HepG2 (cell line): ENCODE measurements around the gene PANK4. TPM values are rescaled to one million over a fixed set of nuclear protein-coding genes. Genes with fewer than 3 reads are reported as not detected.
A peak's percentile ranks its signal among the peaks of the same experiment; 100 is the strongest.
"Not testable (repeated sequence)": the region's sequence is repeated elsewhere in the genome, so short reads cannot be mapped to it uniquely, and the experiment has no call there.

Experiments
- ATAC-seq: fragments of 200-7000 bp; cut with Tn5 transposase; 3 replicates; pipeline ENCODE4 v1.9.1; 2020; ENCODE audit warnings: mild to moderate bottlenecking, moderate library complexity
- BruUV-seq: library from RNA; stranded (reverse); fragments of 400-500 nt; replicated peaks from 2 replicates; lab custom pipeline; 2021; lab: Mats Ljungman, UMichigan
- CTCF ChIA-PET: fragments of 300-600 bp; formaldehyde crosslinking; extraction: SDS; loops from one replicate; lab custom pipeline; 2021; ENCODE audit warnings: low total read pairs, inconsistent platforms, low intra/inter-chr PET ratio; lab: Yijun Ruan, JAX
- POLR2A ChIA-PET: fragments of 350-600 bp; sonication (Branson Sonifier 250); formaldehyde crosslinking; loops from one replicate; lab custom pipeline; 2020; ENCODE audit warnings: antibody characterized with exemption, inconsistent platforms; lab: Yijun Ruan, JAX
- DNase-seq: peaks from one replicate; pipeline ENCODE4 v3.0.0-alpha.2; 2015; ENCODE audit warnings: low spot score
- FAIRE-seq: peaks from 3 replicates; lab custom pipeline; 2011; peaks lifted over from hg19 to GRCh38; lab: Jason Lieb, UNC
- H2AFZ ChIP-seq: one replicate; pipeline ENCODE4 v1.6.1; 2011; ENCODE audit warnings: low read length, inconsistent platforms
- H3K27ac ChIP-seq: fragments of 300-600 bp; 3 replicates; pipeline ENCODE4 v1.8.0; 2011; ENCODE audit warnings: mixed run types, mild to moderate bottlenecking, mixed read lengths, low read length, inconsistent platforms; ENCODE audit not compliant: insufficient read depth; ENCODE audit errors: extremely low read length
- H3K27me3 ChIP-seq, 2 experiments: fragments of 200-600 bp in 1 of 2; 2 replicates in 1 of 2; 3 replicates in 1 of 2; pipeline versions ENCODE4 v1.6.0 to v1.8.0; 2011; ENCODE audit warnings: low read length in 2 of 2, mild to moderate bottlenecking in 2 of 2, moderate library complexity in 2 of 2, inconsistent platforms in 1 of 2; ENCODE audit not compliant: insufficient read depth in 2 of 2, control insufficient read depth in 1 of 2
- H3K36me3 ChIP-seq, 2 experiments: fragments of 200-600 bp in 1 of 2; replicated peaks in 1 of 2; 2 replicates in 1 of 2; 3 replicates in 1 of 2; pipeline versions ENCODE4 v1.5.1 to v1.8.0; 2011; ENCODE audit warnings: low read length in 2 of 2, inconsistent platforms in 1 of 2; ENCODE audit not compliant: insufficient read depth in 2 of 2, control insufficient read depth in 1 of 2
- H3K4me1 ChIP-seq: 2 replicates; pipeline ENCODE4 v1.5.1; 2012; ENCODE audit warnings: low read length, inconsistent platforms; ENCODE audit not compliant: insufficient read depth
- H3K4me2 ChIP-seq: 2 replicates; pipeline ENCODE4 v1.6.0; 2011; ENCODE audit warnings: low read depth, low read length, inconsistent platforms
- H3K4me3 ChIP-seq, 3 experiments: fragments of 200-600 bp in 1 of 3; sonication (generic), shearing (Covaris generic) in 1 of 3; replicated peaks in 1 of 3; 2 replicates each; pipeline ENCODE4 v1.5.1; 2011 to 2016; ENCODE audit warnings: low read length in 3 of 3, inconsistent platforms in 2 of 3, low read depth in 2 of 3, mild to moderate bottlenecking in 2 of 3, control low read depth in 1 of 3, mixed read lengths in 1 of 3; ENCODE audit not compliant: insufficient read depth in 1 of 3
- H3K79me2 ChIP-seq: one replicate; pipeline ENCODE4 v1.6.1; 2011; ENCODE audit warnings: low read length, inconsistent platforms; ENCODE audit not compliant: insufficient read depth
- H3K9ac ChIP-seq: 2 replicates; pipeline ENCODE4 v1.6.0; 2011; ENCODE audit warnings: mild to moderate bottlenecking, low read depth, low read length, inconsistent platforms; ENCODE audit not compliant: insufficient read depth
- H3K9me3 ChIP-seq: 2 replicates; pipeline ENCODE4 v1.5.1; 2012; ENCODE audit warnings: mild to moderate bottlenecking, low read length
- H4K20me1 ChIP-seq: 2 replicates; pipeline ENCODE4 v1.6.0; 2011; ENCODE audit warnings: inconsistent platforms, mild to moderate bottlenecking, low read length, moderate library complexity; ENCODE audit not compliant: insufficient read depth
- RBM39 ChIP-seq: fragments of 200-400 bp; formaldehyde crosslinking; IDR thresholded peaks from one replicate; pipeline ENCODE4 v1.6.1; 2018; ENCODE audit warnings: antibody characterized with exemption, mild to moderate bottlenecking, low read depth, low read length; ENCODE audit not compliant: poor library complexity, severe bottlenecking
- REPIN1 ChIP-seq: sonication (generic); formaldehyde crosslinking; IDR thresholded peaks from 2 replicates; pipeline ENCODE4 v1.8.0; 2022; ENCODE audit warnings: missing genetic modification reagents, low read depth, mild to moderate bottlenecking, borderline replicate concordance
- TAF15 ChIP-seq: fragments of 200-400 bp; formaldehyde crosslinking; IDR thresholded peaks from one replicate; pipeline ENCODE4 v1.6.1; 2018; ENCODE audit warnings: mild to moderate bottlenecking, low read depth, low read length; ENCODE audit not compliant: poor library complexity, severe bottlenecking
- ZBTB21 ChIP-seq: sonication (generic); formaldehyde crosslinking; IDR thresholded peaks from 2 replicates; pipeline ENCODE4 v1.4.0; 2020; ENCODE audit warnings: missing genetic modification reagents
- ZNF558 ChIP-seq: sonication (generic); formaldehyde crosslinking; IDR thresholded peaks from 2 replicates; pipeline ENCODE4 v1.9.0; 2022; ENCODE audit warnings: mild to moderate bottlenecking, missing genetic modification reagents, borderline replicate concordance
- WGBS: methylation state at CpG from one replicate; pipeline ENCODE4 v1.1.6; 2017; ENCODE audit warnings: low lambda C conversion rate; 5-methylcytosine and 5-hydroxymethylcytosine counted together
- in situ Hi-C: cut with HindIII; loops from 2 replicates; pipeline ENCODE4 v1.10.0; 2017; ENCODE audit warnings: low pct_unique_long_range_greater_than_20kb; ENCODE audit not compliant: extremely low pct_ligation_motif_present
- intact Hi-C: fragments of 100-400 bp; cut with micrococcal nuclease; formaldehyde crosslinking; loops from one replicate; pipeline ENCODE4 v1.10.0; 2022; ENCODE audit not compliant: unreplicated experiment
- polyA plus RNA-seq, 8 experiments: library from polyadenylated mRNA; depleted of rRNA in 3 of 8; stranded (reverse) in 7 of 8; unstranded in 1 of 8; fragments of >200 nt; fragmentation: Illumina TruSeq in 4 of 8; extraction: Trizol in 4 of 8; gene quantifications; 2 replicates each; pipeline versions ENCODE4 v1.2.1 to v1.2.3, GENCODE V29; 2011 to 2016; ENCODE audit warnings: low read depth in 4 of 8, missing spikeins in 1 of 8, mixed read lengths in 1 of 8; ENCODE audit not compliant: insufficient read depth in 1 of 8
- total RNA-seq, 5 experiments: library from RNA; depleted of rRNA; stranded (reverse); fragments of >200 nt; fragmentation: Illumina TruSeq; extraction: Trizol; gene quantifications; 2 replicates each; pipeline ENCODE4 v1.2.3, GENCODE V29; 2016; ENCODE audit warnings: low read depth in 1 of 5
- TF ChIP-seq, protein P1 (sequence below): IDR thresholded peaks from 2 replicates; pipeline ENCODE4 v1.6.1; 2018; ENCODE audit warnings: missing genetic modification reagents, mild to moderate bottlenecking, missing compliant biosample characterization

Gene PANK4
- total and polyA plus RNA-seq, 2 of the 13 experiments (the other 11 are each of a cell fraction or from before 2014, with no cell fraction given): 17.4 to 19.3 TPM

DNA sequence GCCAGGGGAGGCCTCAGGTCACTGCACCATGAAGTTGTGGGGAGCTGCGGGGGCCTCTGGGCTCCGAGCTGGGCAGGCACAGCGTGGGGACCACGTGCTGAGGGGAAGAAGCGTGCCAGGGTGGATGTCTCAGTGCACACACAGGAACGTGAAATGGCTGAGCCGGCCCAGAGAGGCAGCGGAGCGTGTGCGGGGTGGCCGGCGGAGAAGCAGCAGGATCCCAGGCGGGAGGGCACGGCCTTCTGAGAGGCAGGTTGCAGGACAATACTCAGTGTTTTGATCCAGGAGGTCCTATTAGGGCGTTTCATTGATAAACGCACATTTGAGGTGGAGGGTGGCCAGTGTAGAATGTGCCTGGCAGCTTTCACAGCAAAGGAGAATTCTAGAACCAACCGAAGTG is 42.7 kb upstream of the PANK4 start (continued):
- TF ChIP-seq RBM39: no peak

DNA sequence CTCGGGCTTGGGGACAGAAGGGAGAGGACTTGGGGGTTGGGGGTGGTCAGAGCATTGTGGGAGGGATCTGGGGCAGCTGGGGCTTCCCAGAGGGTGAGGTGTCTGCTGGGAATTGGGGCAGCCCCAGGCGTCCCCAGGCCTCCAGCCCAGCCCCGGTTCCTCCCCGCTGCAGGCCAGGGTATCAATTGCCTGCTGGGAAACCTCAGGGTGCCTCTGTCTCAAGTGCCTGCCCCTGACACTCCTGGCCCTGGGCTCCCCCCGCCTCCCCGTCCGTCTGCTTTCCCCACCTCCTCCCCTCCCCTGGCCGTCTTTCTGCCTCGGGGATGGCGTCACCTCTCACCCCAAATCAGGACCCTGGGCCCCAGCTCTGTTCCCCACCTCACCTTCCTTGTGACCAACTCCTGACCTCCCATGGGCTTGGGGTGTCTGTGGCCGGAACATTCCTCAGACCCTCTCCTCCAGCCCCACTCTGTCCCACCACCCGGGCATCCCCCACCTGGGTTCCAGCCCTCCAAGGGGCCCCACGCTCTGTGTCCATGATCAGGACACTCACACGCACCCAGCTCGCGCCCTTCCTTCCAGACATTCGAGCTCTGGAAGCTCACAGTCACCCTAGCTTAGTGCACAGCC is 41.9 kb upstream of the PANK4 start:
- Histone ChIP-seq H3K27me3 (peaks cover 5 to 39% of the 10 kb centered on the region in 2 experiments; a peak in 4 of 5 replicates), H3K4me1 (peaks cover 40% of the 10 kb centered on the region)
- DNase-seq, FAIRE-seq, intact Hi-C loops, H4K20me1 ChIP-seq, H2AFZ ChIP-seq, POLR2A ChIA-PET, H3K9me3 ChIP-seq, H3K4me2 ChIP-seq, H3K4me3 ChIP-seq, H3K36me3 ChIP-seq, in situ Hi-C loops, H3K27ac ChIP-seq, H3K79me2 ChIP-seq, CTCF ChIA-PET, BruUV-seq, H3K9ac ChIP-seq: not testable (repeated sequence)
- ATAC-seq: peak; percentile 18
- WGBS: 8% methylated on average over 6 of the region's 17 CpGs

DNA sequence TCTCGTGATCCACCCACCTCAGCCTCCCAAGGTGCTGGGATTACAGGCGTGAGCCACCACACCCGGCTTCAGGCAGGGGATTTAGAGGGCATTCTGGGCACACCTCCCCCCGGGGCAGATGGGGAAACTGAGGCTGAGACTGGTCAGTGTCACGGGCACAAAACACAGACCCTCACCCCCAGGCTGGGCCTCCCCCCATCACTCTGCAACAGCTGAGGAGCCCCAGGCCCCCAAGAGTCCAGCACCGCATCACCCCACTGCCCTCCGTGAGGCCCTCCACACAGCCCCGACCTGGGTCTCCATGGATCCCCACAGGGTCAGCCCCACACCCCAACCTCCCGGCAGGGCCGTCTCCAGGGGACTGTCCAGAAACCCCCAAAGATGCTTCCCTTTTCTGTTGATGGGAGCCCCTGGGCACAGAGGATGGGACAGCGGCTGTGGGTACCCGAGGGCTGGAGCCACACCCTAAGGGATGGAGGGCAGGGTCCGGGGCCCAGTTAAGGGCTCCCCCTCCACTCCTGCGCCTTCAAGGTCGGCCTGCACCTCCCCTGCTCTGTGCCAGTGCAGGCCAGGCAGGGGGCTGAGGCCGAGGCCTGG is 40.8 kb upstream of the PANK4 start:
- no peaks in the 10 kb centered on the region for H3K79me2 ChIP-seq
- H3K4me1 ChIP-seq: peaks cover 39% of the 10 kb centered on the region
- BruUV-seq: no TSS peak
- intact Hi-C loops: no loop called here
- TF ChIP-seq, protein P1, sequence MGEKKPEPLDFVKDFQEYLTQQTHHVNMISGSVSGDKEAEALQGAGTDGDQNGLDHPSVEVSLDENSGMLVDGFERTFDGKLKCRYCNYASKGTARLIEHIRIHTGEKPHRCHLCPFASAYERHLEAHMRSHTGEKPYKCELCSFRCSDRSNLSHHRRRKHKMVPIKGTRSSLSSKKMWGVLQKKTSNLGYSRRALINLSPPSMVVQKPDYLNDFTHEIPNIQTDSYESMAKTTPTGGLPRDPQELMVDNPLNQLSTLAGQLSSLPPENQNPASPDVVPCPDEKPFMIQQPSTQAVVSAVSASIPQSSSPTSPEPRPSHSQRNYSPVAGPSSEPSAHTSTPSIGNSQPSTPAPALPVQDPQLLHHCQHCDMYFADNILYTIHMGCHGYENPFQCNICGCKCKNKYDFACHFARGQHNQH: no peak
- TF ChIP-seq ZNF558 (CRISPR knock-in tag) (no peak), RBM39 (no peak), TAF15 (no peak), REPIN1 (CRISPR knock-in tag) (no peak), ZBTB21 (CRISPR knock-in tag) (no peak)
- TF ChIP-seq, all 625 proteins: peak for 0
- no peak overlapping the region for H3K27ac ChIP-seq
- ATAC-seq (no peak), FAIRE-seq (no peak), DNase-seq (no peak)
- H3K9me3 ChIP-seq: no peaks in the 10 kb centered on the region
- H3K9ac ChIP-seq: no peak overlapping the region
- CTCF ChIA-PET: no interaction called here
- H4K20me1 ChIP-seq: no peaks in the 10 kb centered on the region
- no peak overlapping the region for H3K4me3 ChIP-seq
- no peak overlapping the region for H3K4me2 ChIP-seq
- in situ Hi-C loops: no loop called here
- H3K36me3 ChIP-seq: no peaks in the 10 kb centered on the region
- POLR2A ChIA-PET: no interaction called here
- 34% methylated on average over 3 of the region's 16 CpGs for WGBS
- peaks cover 5 to 34% of the 10 kb centered on the region in 2 experiments; a peak in 4 of 5 replicates for H3K27me3 ChIP-seq
- no peak overlapping the region for H2AFZ ChIP-seq
